HG03432 (cell line): ENCODE results near the gene PGR.

Source experiments
- ATAC-seq: cut with Tn5 transposase; IDR thresholded peaks from one replicate; pipeline ENCODE4 v1.9.1; 2021; ENCODE audit warnings: mild to moderate bottlenecking, moderate library complexity; ENCODE audit not compliant: unreplicated experiment

PGR gene

DNA sequence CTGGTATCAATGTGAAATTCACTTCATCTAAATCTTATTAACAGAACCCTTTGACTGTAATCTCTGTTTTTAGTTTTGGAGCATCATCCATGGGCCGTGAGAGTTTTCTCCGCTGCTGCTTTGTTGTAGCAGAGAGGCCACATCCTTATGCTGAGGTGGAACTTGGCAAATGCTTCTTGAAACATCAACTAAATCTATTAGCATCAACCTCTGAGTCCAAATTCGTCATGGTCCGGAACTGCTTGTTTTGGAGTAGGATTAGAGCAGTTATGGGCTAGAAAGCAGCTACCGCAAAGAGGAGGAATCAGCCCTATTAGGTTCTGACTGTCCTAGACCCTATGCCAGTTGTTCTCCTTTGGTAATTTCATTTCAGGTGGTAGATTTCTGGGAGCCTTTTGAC is 117.7 kb downstream of the PGR start:
- no peak for ATAC-seq

DNA sequence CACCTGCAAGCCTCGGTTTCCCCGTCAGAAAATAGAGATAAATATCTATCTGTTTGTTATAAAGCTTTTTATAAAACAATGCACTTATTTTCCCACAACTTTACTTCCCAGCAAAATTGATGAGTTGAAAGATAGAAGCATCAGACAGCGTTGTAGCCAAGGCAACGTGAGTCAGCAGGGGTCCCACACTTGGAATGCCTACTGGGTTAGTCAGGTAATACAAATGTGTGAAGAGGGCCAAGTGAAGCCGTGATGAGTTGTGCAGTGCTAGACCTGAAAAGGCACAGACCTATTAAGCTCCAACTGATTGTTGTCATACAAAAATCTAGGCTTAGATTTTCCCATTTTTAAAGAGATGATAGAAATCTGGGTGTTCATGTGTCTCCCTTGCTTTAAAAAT is 118.7 kb downstream of the PGR start:
- ATAC-seq, result no peak

- no peak for ATAC-seq
Observed at GRCh38 chr11:101009690-101010055, 119.9 kb downstream of the PGR start.

- ATAC-seq, result no peak
Observed at GRCh38 chr11:101008961-101009689, 120.5 kb downstream of the PGR start.

GRCh38 chr11:101003468-101003867 is 126.1 kb downstream of the PGR start:
- peak; percentile 88 for ATAC-seq

- ATAC-seq, result no peak
Observed at GRCh38 chr11:100999756-101000155, 129.9 kb downstream of the PGR start.

GRCh38 chr11:100994966-100995365 is 134.6 kb downstream of the PGR start:
- no peak for ATAC-seq

DNA sequence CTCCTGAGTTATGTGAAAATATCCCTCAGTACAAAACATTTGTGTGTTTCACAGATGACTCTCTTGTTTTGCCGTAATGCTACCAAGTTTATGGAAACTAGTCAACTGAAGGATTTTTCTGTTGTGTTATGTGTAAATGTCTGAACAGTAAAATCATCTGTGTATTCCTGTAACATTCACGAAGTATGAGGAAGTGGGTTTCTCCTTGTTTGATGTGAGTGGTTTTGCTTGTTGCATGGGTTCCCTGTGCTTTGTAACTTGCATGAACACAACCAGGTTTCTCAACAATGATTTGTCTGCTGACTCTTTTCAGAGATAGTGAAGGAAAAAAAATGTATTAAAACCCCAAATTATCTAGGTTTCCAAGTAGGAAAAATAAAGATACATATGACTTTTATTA is 138.1 kb downstream of the PGR start:
- ATAC-seq, result no peak

- no peak for ATAC-seq
Observed at GRCh38 chr11:100990931-100991330, 138.7 kb downstream of the PGR start.

DNA sequence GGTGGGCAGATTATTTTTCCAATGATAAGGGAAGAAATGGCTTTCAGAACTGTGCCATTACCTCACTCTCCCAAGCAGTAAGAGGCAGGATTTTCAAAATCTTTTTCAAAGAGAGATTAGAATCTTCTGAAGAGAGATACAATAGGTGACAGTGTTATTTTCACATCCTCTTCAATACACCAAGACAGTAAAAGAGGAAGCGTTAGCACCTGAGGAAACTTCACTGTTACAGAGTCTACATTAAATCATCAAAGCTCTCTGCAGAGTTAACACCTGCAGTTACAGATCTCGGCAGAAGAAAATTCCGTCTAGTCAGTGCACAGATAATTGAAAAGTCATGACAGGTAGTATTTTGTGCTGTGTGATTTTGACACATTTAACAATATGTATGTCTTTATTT is 144.9 kb downstream of the PGR start:
- ATAC-seq, result no peak

DNA sequence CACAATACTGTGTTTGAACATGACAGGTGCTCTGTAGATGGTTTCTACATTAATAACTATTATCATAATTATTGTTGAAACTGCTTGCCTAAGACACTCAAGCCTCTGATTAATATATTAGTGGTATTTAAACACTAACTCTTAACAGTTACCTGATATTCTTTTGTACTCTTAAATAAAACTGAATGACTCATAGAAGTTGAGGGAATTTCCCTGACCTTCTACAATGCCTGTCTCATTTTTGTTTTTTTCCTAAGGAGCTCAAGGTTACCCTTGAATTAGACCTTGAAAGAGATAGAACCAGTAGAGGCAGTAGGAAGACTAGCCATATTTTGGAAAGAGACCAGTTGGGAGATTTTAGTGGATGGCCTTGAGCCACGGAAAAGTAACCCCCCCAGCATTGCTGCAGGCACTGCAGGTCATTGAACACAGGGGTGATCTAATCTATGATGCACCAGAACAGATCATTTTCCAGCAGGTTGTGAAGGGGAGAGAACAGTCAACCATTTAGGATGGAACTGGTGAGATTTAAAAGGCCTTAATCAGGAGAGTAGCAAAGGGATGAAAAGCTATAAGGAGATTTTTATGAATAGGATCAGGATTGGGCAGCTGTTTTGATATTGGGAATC is 148.3 kb downstream of the PGR start:
- no peak for ATAC-seq

GRCh38 chr11:100980156-100980555 is 149.5 kb downstream of the PGR start:
- no peak for ATAC-seq
